Neural cell (in vitro differentiated cells): Measurements from ENCODE around the gene IRF4. TPM values are rescaled to one million over a fixed set of nuclear protein-coding genes. Genes with fewer than 3 reads are reported as not detected.

ENCODE experiments used
- H2AFZ ChIP-seq: fragments of 200-600, 300-800 bp; sonication (generic), shearing (Covaris generic); 2 replicates; pipeline ENCODE4 v1.6.0; 2014; ENCODE audit warnings: low read depth, mild to moderate bottlenecking, antibody characterized with exemption, low read length, moderate library complexity
- H3F3A ChIP-seq: fragments of 200-600 bp; shearing (Covaris generic); 2 replicates; pipeline ENCODE4 v1.6.1; 2016; ENCODE audit warnings: mild to moderate bottlenecking, moderate library complexity, mixed read lengths, antibody characterized with exemption, low read length; ENCODE audit not compliant: insufficient read depth, poor library complexity, severe bottlenecking
- H3K27ac ChIP-seq: fragments of 200-600, 300-800 bp; sonication (generic), shearing (Covaris generic); 2 replicates; pipeline ENCODE4 v1.5.1; 2014; ENCODE audit warnings: mild to moderate bottlenecking, low read length, moderate library complexity
- H3K27me3 ChIP-seq: fragments of 300-800, 200-600 bp; sonication (generic), shearing (Covaris generic); 2 replicates; pipeline ENCODE4 v1.6.0; 2014; ENCODE audit warnings: mild to moderate bottlenecking, low read depth, low read length, moderate library complexity; ENCODE audit not compliant: insufficient read depth
- H3K36me3 ChIP-seq: fragments of 300-800, 200-600 bp; sonication (generic), shearing (Covaris generic); 2 replicates; pipeline ENCODE4 v1.5.1; 2014; ENCODE audit warnings: mild to moderate bottlenecking, antibody characterized with exemption, low read length, moderate library complexity; ENCODE audit not compliant: insufficient read depth
- H3K4me2 ChIP-seq: fragments of 300-800, 200-600 bp; sonication (generic), shearing (Covaris generic); 2 replicates; pipeline ENCODE4 v1.6.0; 2014; ENCODE audit warnings: mild to moderate bottlenecking, low read length
- H3K4me3 ChIP-seq: fragments of 300-800, 200-600 bp; sonication (generic), shearing (Covaris generic); 2 replicates; pipeline ENCODE4 v1.5.1; 2014; ENCODE audit warnings: mild to moderate bottlenecking, low read length, moderate library complexity
- H3K79me2 ChIP-seq: fragments of 200-600 bp; shearing (Covaris generic); replicated peaks from 2 replicates; pipeline ENCODE4 v1.6.0; 2014; ENCODE audit warnings: mild to moderate bottlenecking, low read length, moderate library complexity; ENCODE audit not compliant: insufficient read depth
- H3K9ac ChIP-seq: fragments of 300-800, 200-600 bp; sonication (generic), shearing (Covaris generic); 2 replicates; pipeline ENCODE4 v1.6.1; 2016; ENCODE audit warnings: mild to moderate bottlenecking, low read length, mixed read lengths
- H3K9me2 ChIP-seq: fragments of 200-600 bp; shearing (Covaris generic); 2 replicates; pipeline ENCODE4 v1.6.1; 2016; ENCODE audit warnings: mild to moderate bottlenecking, low read length, mixed read lengths; ENCODE audit not compliant: insufficient read depth
- H3K9me3 ChIP-seq: fragments of 200-600, 300-800 bp; sonication (generic), shearing (Covaris generic); 2 replicates; pipeline ENCODE4 v1.6.1; 2016; ENCODE audit warnings: mild to moderate bottlenecking, mixed run types, low read length, moderate library complexity, mixed read lengths
- H4K20me1 ChIP-seq: fragments of 200-600 bp; shearing (Covaris generic); 2 replicates; pipeline ENCODE4 v1.6.1; 2016; ENCODE audit warnings: mild to moderate bottlenecking, mixed run types; ENCODE audit not compliant: insufficient read depth
- CTCF ChIP-seq: fragments of 450-650 bp; IDR thresholded peaks from 2 replicates; pipeline ENCODE4 v1.5.1; 2014; ENCODE audit warnings: antibody characterized with exemption, mild to moderate bottlenecking, moderate library complexity; ENCODE audit not compliant: poor library complexity, severe bottlenecking
- EP300 ChIP-seq: fragments of 450-650 bp; conservative IDR thresholded peaks from 2 replicates; pipeline ENCODE4 v1.6.1; 2014; ENCODE audit warnings: antibody characterized with exemption, mild to moderate bottlenecking, moderate library complexity; ENCODE audit not compliant: poor library complexity, severe bottlenecking
- EZH2 ChIP-seq: fragments of 200-600, 300-800 bp; shearing (Covaris generic), sonication (generic); IDR thresholded peaks from 2 replicates; pipeline ENCODE4 v1.6.1; 2014; ENCODE audit warnings: antibody characterized with exemption, low read length, borderline replicate concordance, mild to moderate bottlenecking; ENCODE audit not compliant: insufficient read depth, poor library complexity, severe bottlenecking
- MXI1 ChIP-seq: fragments of 450-650 bp; conservative IDR thresholded peaks from 2 replicates; pipeline ENCODE4 v1.6.1; 2014; ENCODE audit warnings: antibody characterized with exemption, mild to moderate bottlenecking; ENCODE audit not compliant: poor library complexity, severe bottlenecking
- POLR2AphosphoS5 ChIP-seq: IDR thresholded peaks from 2 replicates; pipeline ENCODE4 v1.6.1; 2012
- RAD21 ChIP-seq: fragments of 450-650 bp; conservative IDR thresholded peaks from 2 replicates; pipeline ENCODE4 v1.6.1; 2014; ENCODE audit warnings: antibody characterized with exemption, mild to moderate bottlenecking, moderate library complexity
- REST ChIP-seq: IDR thresholded peaks from 2 replicates; pipeline ENCODE4 v1.6.1; 2012; ENCODE audit warnings: borderline replicate concordance
- SMC3 ChIP-seq: fragments of 450-650 bp; conservative IDR thresholded peaks from 2 replicates; pipeline ENCODE4 v1.6.1; 2014; ENCODE audit warnings: antibody characterized with exemption, mild to moderate bottlenecking, moderate library complexity; ENCODE audit not compliant: poor library complexity
- TAF1 ChIP-seq: IDR thresholded peaks from 2 replicates; pipeline ENCODE4 v1.6.1; 2012; ENCODE audit warnings: low read depth
- polyA plus RNA-seq: library from polyadenylated mRNA; depleted of rRNA; stranded (reverse); fragments of >200 nt; gene quantifications from 2 replicates; pipeline ENCODE4 v1.2.3, GENCODE V29; 2014

IRF4 gene
- polyA plus RNA-seq, 1 donor from 2014 or later: 0.05 TPM

GRCh38 chr6:347951-348859 lies 43.3 kb upstream of the IRF4 start:
- no peak overlapping the region for H3K4me3 ChIP-seq
- no peaks in the 10 kb centered on the region for H4K20me1 ChIP-seq
- no peaks in the 10 kb centered on the region for H3K36me3 ChIP-seq
- H3K79me2 ChIP-seq: no peaks in the 10 kb centered on the region
- no peak for TF ChIP-seq TAF1
- no peak for TF ChIP-seq RAD21
- TF ChIP-seq EZH2: no peak
- no peak for TF ChIP-seq MXI1
- no peak for TF ChIP-seq SMC3
- TF ChIP-seq CTCF: no peak
- no peak for TF ChIP-seq EP300
- TF ChIP-seq REST: no peak
- no peak for TF ChIP-seq POLR2AphosphoS5
- H3K27me3 ChIP-seq: no peaks in the 10 kb centered on the region
- H3K27ac ChIP-seq: no peak overlapping the region
- no peaks in the 10 kb centered on the region for H3K9me2 ChIP-seq
- H2AFZ ChIP-seq: no peak overlapping the region
- H3F3A ChIP-seq: no peaks in the 10 kb centered on the region
- no peak overlapping the region for H3K9ac ChIP-seq
- H3K9me3 ChIP-seq: no peaks in the 10 kb centered on the region
- H3K4me2 ChIP-seq: no peak overlapping the region

- H3K9me3 ChIP-seq: no peaks in the 10 kb centered on the region
- no peaks in the 10 kb centered on the region for H3K27me3 ChIP-seq
- no peak overlapping the region for H2AFZ ChIP-seq
- TF ChIP-seq EZH2: no peak
- no peak for TF ChIP-seq CTCF
- TF ChIP-seq EP300: no peak
- TF ChIP-seq TAF1: no peak
- TF ChIP-seq SMC3: no peak
- TF ChIP-seq POLR2AphosphoS5: no peak
- no peak for TF ChIP-seq MXI1
- TF ChIP-seq RAD21: no peak
- no peaks in the 10 kb centered on the region for H3F3A ChIP-seq
- H3K36me3 ChIP-seq: no peaks in the 10 kb centered on the region
- H3K27ac ChIP-seq: no peak overlapping the region
- no peaks in the 10 kb centered on the region for H3K9me2 ChIP-seq
- H3K4me3 ChIP-seq: no peak overlapping the region
- no peaks in the 10 kb centered on the region for H3K79me2 ChIP-seq
- no peaks in the 10 kb centered on the region for H4K20me1 ChIP-seq
- no peak overlapping the region for H3K4me2 ChIP-seq
- no peak overlapping the region for H3K9ac ChIP-seq
Measured at GRCh38 chr6:348860-349396, 42.6 kb upstream of the IRF4 start.
